ENCODE data around the gene TM6SF1.

The TM6SF1 gene

GRCh38 chr15:83174891-83175290 is 67.4 kb downstream of the TM6SF1 start:
- DNase-seq (ENCODE audit: low read depth) = no peak

GRCh38 chr15:83178390-83178789 is 70.9 kb downstream of the TM6SF1 start:
- no peak for DNase-seq (ENCODE audit: low read depth)

- no peak for DNase-seq (ENCODE audit: low read depth)
Measured at GRCh38 chr15:83178869-83179325, 71.5 kb downstream of the TM6SF1 start.

GRCh38 chr15:83185561-83185960 is 78.1 kb downstream of the TM6SF1 start:
- DNase-seq (ENCODE audit: low read depth) = no peak
